K562 (cell line): ENCODE results near the gene CHCHD10. TPM values are rescaled to one million over a fixed set of nuclear protein-coding genes. Genes with fewer than 3 reads are reported as not detected.

ENCODE experiments used
- BHLHE40 ChIP-seq: IDR thresholded peaks from 2 replicates; pipeline ENCODE4 v1.6.1; 2011; ENCODE audit warnings: low read length, improper control_type of control experiment
- HES1 ChIP-seq: fragments of 450-650 bp; IDR thresholded peaks from 2 replicates; pipeline ENCODE4 v1.6.1; 2016; ENCODE audit warnings: low read depth, mild to moderate bottlenecking, moderate library complexity
- SP2 ChIP-seq: IDR thresholded peaks from 2 replicates; pipeline ENCODE4 v1.6.1; 2011; ENCODE audit warnings: mild to moderate bottlenecking, low read depth, low read length, moderate library complexity; ENCODE audit not compliant: poor library complexity, severe bottlenecking; ENCODE audit errors: extremely low read depth
- SPI1 ChIP-seq: IDR thresholded peaks from 2 replicates; pipeline ENCODE4 v1.6.1; 2011; ENCODE audit warnings: low read depth, low read length, control low read depth, borderline replicate concordance
- TCF7L2 ChIP-seq: fragments of 150-350 bp; IDR thresholded peaks from 2 replicates; pipeline ENCODE4 v1.6.1; 2016; ENCODE audit warnings: low read depth, mild to moderate bottlenecking, low read length, moderate library complexity
- TFAM ChIP-seq: fragments of 250-450 bp; sonication (Bioruptor Pico); conservative IDR thresholded peaks from 2 replicates; pipeline ENCODE4 v1.5.0; 2021; ENCODE audit warnings: mild to moderate bottlenecking, moderate library complexity
- TOE1 ChIP-seq, 2 experiments: fragments of 450-650 bp in 1 of 2; sonication (generic) in 1 of 2; formaldehyde crosslinking in 1 of 2; IDR thresholded peaks; 2 replicates each; pipeline versions ENCODE4 v1.7.1 to v1.8.0; 2016 to 2022; ENCODE audit warnings: borderline replicate concordance in 2 of 2, mild to moderate bottlenecking in 2 of 2, antibody characterized with exemption in 1 of 2, inconsistent platforms in 1 of 2, low read depth in 1 of 2, missing genetic modification reagents in 1 of 2, moderate library complexity in 1 of 2
- ZBTB5 ChIP-seq: fragments of 450-650 bp; IDR thresholded peaks from 2 replicates; pipeline ENCODE4 v1.6.1; 2017; ENCODE audit warnings: antibody characterized with exemption
- ZNF583 ChIP-seq: fragments of 250-450 bp; sonication (Bioruptor Pico); IDR thresholded peaks from 2 replicates; pipeline ENCODE4 v1.4.0; 2020
- polyA plus RNA-seq, 8 experiments: library from polyadenylated mRNA; depleted of rRNA in 4 of 8; stranded (reverse) in 5 of 8; unstranded in 3 of 8; fragments of >200 nt; fragmentation: Nextera tagmentation in 2 of 8; fragmentation: Illumina TruSeq in 1 of 8; extraction: Ambion mirVana in 2 of 8; extraction: Trizol in 1 of 8; gene quantifications; 2 replicates each; pipeline versions ENCODE4 v1.2.1 to v1.2.3, GENCODE V29; 2011 to 2014; ENCODE audit warnings: inconsistent platforms in 1 of 8, missing spikeins in 1 of 8
- total RNA-seq, 7 experiments: library from RNA; depleted of rRNA in 6 of 7; stranded (reverse); fragments of >200 nt in 6 of 7; fragmentation: Illumina TruSeq in 2 of 7; extraction: Trizol in 2 of 7; gene quantifications; 2 replicates each; pipeline versions ENCODE4 v1.2.1 to v1.2.3, GENCODE V29; 2011 to 2021; ENCODE audit warnings: low replicate concordance in 1 of 7
- TF ChIP-seq, protein P1 (sequence below), 2 experiments: fragments of 450-650 bp in 1 of 2; IDR thresholded peaks; 2 replicates each; pipeline ENCODE4 v1.6.1; 2011 to 2017; ENCODE audit warnings: low read depth in 2 of 2, antibody characterized with exemption in 1 of 2, borderline replicate concordance in 1 of 2, low read length in 1 of 2, mild to moderate bottlenecking in 1 of 2, mixed read lengths in 1 of 2; ENCODE audit not compliant: control insufficient read depth in 1 of 2

Gene CHCHD10
- total and polyA plus RNA-seq, 9 of the 15 experiments (the other 6 are each of a cell fraction or from before 2014, with no cell fraction given) = 15.2 to 292 (median 102) TPM

- TF ChIP-seq TFAM (CRISPR knock-in tag) = no peak
- no peak for TF ChIP-seq ZBTB5
- TF ChIP-seq SPI1 = no peak
- no peak for TF ChIP-seq ZNF583 (CRISPR knock-in tag)
- TF ChIP-seq TOE1 (IDR thresholded peaks at IDR 0.05; ENCODE audit: borderline replicate concordance) = peak; percentile 51; the same call in 1 of the 2 replicates
- no peak for TF ChIP-seq TOE1 (CRISPR knock-in tag; IDR thresholded peaks at IDR 0.05; ENCODE audit: borderline replicate concordance, low read depth)
- peak; percentile 63; the same call in 1 of the 2 replicates for TF ChIP-seq TCF7L2
- TF ChIP-seq, protein P1, sequence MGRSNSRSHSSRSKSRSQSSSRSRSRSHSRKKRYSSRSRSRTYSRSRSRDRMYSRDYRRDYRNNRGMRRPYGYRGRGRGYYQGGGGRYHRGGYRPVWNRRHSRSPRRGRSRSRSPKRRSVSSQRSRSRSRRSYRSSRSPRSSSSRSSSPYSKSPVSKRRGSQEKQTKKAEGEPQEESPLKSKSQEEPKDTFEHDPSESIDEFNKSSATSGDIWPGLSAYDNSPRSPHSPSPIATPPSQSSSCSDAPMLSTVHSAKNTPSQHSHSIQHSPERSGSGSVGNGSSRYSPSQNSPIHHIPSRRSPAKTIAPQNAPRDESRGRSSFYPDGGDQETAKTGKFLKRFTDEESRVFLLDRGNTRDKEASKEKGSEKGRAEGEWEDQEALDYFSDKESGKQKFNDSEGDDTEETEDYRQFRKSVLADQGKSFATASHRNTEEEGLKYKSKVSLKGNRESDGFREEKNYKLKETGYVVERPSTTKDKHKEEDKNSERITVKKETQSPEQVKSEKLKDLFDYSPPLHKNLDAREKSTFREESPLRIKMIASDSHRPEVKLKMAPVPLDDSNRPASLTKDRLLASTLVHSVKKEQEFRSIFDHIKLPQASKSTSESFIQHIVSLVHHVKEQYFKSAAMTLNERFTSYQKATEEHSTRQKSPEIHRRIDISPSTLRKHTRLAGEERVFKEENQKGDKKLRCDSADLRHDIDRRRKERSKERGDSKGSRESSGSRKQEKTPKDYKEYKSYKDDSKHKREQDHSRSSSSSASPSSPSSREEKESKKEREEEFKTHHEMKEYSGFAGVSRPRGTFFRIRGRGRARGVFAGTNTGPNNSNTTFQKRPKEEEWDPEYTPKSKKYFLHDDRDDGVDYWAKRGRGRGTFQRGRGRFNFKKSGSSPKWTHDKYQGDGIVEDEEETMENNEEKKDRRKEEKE (IDR thresholded peaks at IDR 0.05; ENCODE audit: borderline replicate concordance in 1 of 2, control insufficient read depth in 1 of 2, low read depth in 2 of 2, low read length in 1 of 2) = 0 out of 4 replicates have a peak, but pooled peaks of 1 of the 2 experiments have one; percentile 76
- TF ChIP-seq BHLHE40 = peak; percentile 31; the same call in 1 of the 2 replicates
- 0 out of 2 replicates have a peak, but pooled peaks have one; percentile 26 for TF ChIP-seq HES1
- TF ChIP-seq SP2 = no peak
These were observed 19.8 kb upstream of the CHCHD10 start (continued) for GRCh38 chr22:23787600-23787896.
